K562 (cell line): Measurements from ENCODE around the gene AFDN. TPM values are rescaled to one million over a fixed set of nuclear protein-coding genes. Genes with fewer than 3 reads are reported as not detected.

Experiments used
- ATAC-seq: fragments of 200-7000 bp; cut with Tn5 transposase; 3 replicates; pipeline ENCODE4 v1.9.1; 2020; ENCODE audit warnings: moderate library complexity
- BruUV-seq: library from RNA; stranded (reverse); fragments of 400-500 nt; replicated peaks from 2 replicates; lab custom pipeline; 2021; lab: Mats Ljungman, UMichigan
- CTCF ChIA-PET: fragments of 300-600 bp; formaldehyde crosslinking; extraction: SDS; loops from one replicate; lab custom pipeline; 2021; ENCODE audit warnings: low intra/inter-chr PET ratio; lab: Yijun Ruan, JAX
- POLR2A ChIA-PET: fragments of 300-600, 350-650 bp; sonication (Branson Sonifier 250); formaldehyde crosslinking; extraction: SDS; loops from one replicate; lab custom pipeline; 2021; ENCODE audit warnings: antibody characterized with exemption, inconsistent platforms; lab: Yijun Ruan, JAX
- DNase-seq, 4 experiments: peaks; one replicate each; pipeline versions ENCODE4 v3.0.0 to v3.0.0-alpha.2; 2011 to 2018; ENCODE audit warnings: low spot score in 3 of 4, mixed read lengths in 3 of 4; ENCODE audit errors: extremely low read depth in 1 of 4
- FAIRE-seq: peaks from 2 replicates; lab custom pipeline; 2011; peaks lifted over from hg19 to GRCh38; lab: Jason Lieb, UNC
- H2AFZ ChIP-seq: 2 replicates; pipeline ENCODE4 v1.6.0; 2011; ENCODE audit warnings: low read depth, low read length, control low read depth, inconsistent platforms
- H3K27ac ChIP-seq: fragments of 200-600 bp; 3 replicates; pipeline ENCODE4 v1.8.0; 2011; ENCODE audit warnings: low read depth, mild to moderate bottlenecking, control low read depth, inconsistent platforms, low read length, moderate library complexity, mixed read lengths; ENCODE audit errors: extremely low read depth
- H3K27me3 ChIP-seq, 2 experiments: fragments of 300-600 bp in 1 of 2; 2 replicates in 1 of 2; 3 replicates in 1 of 2; pipeline versions ENCODE4 v1.6.0 to v1.8.0; 2011; ENCODE audit warnings: inconsistent platforms in 2 of 2, low read length in 2 of 2, mild to moderate bottlenecking in 1 of 2, mixed read lengths in 1 of 2, moderate library complexity in 1 of 2; ENCODE audit not compliant: control insufficient read depth in 2 of 2, insufficient read depth in 2 of 2
- H3K36me3 ChIP-seq: fragments of 300-600 bp; 3 replicates; pipeline ENCODE4 v1.8.0; 2011; ENCODE audit warnings: mild to moderate bottlenecking, low read length, inconsistent platforms; ENCODE audit not compliant: control insufficient read depth, insufficient read depth
- H3K4me1 ChIP-seq, 2 experiments: fragments of 200-600 bp in 1 of 2; replicated peaks in 1 of 2; 2 replicates in 1 of 2; 3 replicates in 1 of 2; pipeline versions ENCODE4 v1.5.1 to v1.8.0; 2011; ENCODE audit warnings: inconsistent platforms in 2 of 2, low read length in 2 of 2, mild to moderate bottlenecking in 1 of 2, mixed read lengths in 1 of 2, moderate library complexity in 1 of 2; ENCODE audit not compliant: control insufficient read depth in 2 of 2, insufficient read depth in 2 of 2
- H3K4me2 ChIP-seq: 2 replicates; pipeline ENCODE4 v1.6.1; 2011; ENCODE audit warnings: low read length, control low read depth, inconsistent platforms, mixed read lengths; ENCODE audit not compliant: insufficient read depth
- H3K4me3 ChIP-seq: fragments of 200-600 bp; sonication (generic), shearing (Covaris generic); 2 replicates; pipeline ENCODE4 v1.5.1; 2016; ENCODE audit warnings: control low read depth, inconsistent platforms
- H3K79me2 ChIP-seq: fragments of 200-600 bp; 3 replicates; pipeline ENCODE4 v1.8.0; 2011; ENCODE audit warnings: low read length, inconsistent platforms; ENCODE audit not compliant: control insufficient read depth, insufficient read depth
- H3K9ac ChIP-seq, 2 experiments: 2 replicates each; pipeline versions ENCODE4 v1.6.0 to v1.6.1; 2011; ENCODE audit warnings: low read depth in 2 of 2, low read length in 2 of 2, control low read depth in 1 of 2, inconsistent platforms in 1 of 2, mild to moderate bottlenecking in 1 of 2, mixed read lengths in 1 of 2; ENCODE audit not compliant: insufficient read depth in 1 of 2
- H3K9me1 ChIP-seq: one replicate; pipeline ENCODE4 v1.6.0; 2011; ENCODE audit warnings: inconsistent platforms, mild to moderate bottlenecking, low read length, moderate library complexity; ENCODE audit not compliant: control insufficient read depth, insufficient read depth
- H3K9me3 ChIP-seq: replicated peaks from 2 replicates; pipeline ENCODE4 v1.5.1; 2011; ENCODE audit warnings: low read depth, low read length, inconsistent platforms; ENCODE audit not compliant: control insufficient read depth, insufficient read depth
- H4K20me1 ChIP-seq: replicated peaks from 2 replicates; pipeline ENCODE4 v1.6.1; 2011; ENCODE audit warnings: low read length, inconsistent platforms, mixed read lengths; ENCODE audit not compliant: control insufficient read depth, insufficient read depth
- AFF4 ChIP-seq: sonication (generic); formaldehyde crosslinking; IDR thresholded peaks from 2 replicates; pipeline ENCODE4 v1.8.0; 2023; ENCODE audit warnings: mild to moderate bottlenecking, missing genetic modification reagents
- ATF3 ChIP-seq, 2 experiments: fragments of 450-650 bp in 1 of 2; sonication (generic) in 1 of 2; formaldehyde crosslinking in 1 of 2; IDR thresholded peaks in 1 of 2; conservative IDR thresholded peaks in 1 of 2; 2 replicates each; pipeline versions ENCODE4 v1.6.1 to v1.8.1; 2016 to 2023; ENCODE audit warnings: mild to moderate bottlenecking in 2 of 2, moderate library complexity in 2 of 2, inconsistent platforms in 1 of 2, missing genetic modification reagents in 1 of 2
- EP400 ChIP-seq: fragments of 450-650 bp; IDR thresholded peaks from 2 replicates; pipeline ENCODE4 v1.6.1; 2017; ENCODE audit warnings: antibody characterized with exemption, mild to moderate bottlenecking, moderate library complexity
- MLX ChIP-seq, 2 experiments: fragments of 450-650 bp in 1 of 2; sonication (generic) in 1 of 2; formaldehyde crosslinking; conservative IDR thresholded peaks; 2 replicates each; pipeline versions ENCODE4 v1.4.0 to v1.8.1; 2020 to 2022; ENCODE audit warnings: mild to moderate bottlenecking in 1 of 2, missing genetic modification reagents in 1 of 2
- ZKSCAN1 ChIP-seq: fragments of 150-350 bp; IDR thresholded peaks from 2 replicates; pipeline ENCODE4 v1.6.1; 2016; ENCODE audit warnings: low read depth, low read length
- WGBS: fragments of 100-300 bp; shearing (Covaris generic); methylation state at CpG from one replicate; pipeline ENCODE4 v1.1.6; 2016; ENCODE audit warnings: low coverage, mixed read lengths; ENCODE audit not compliant: insufficient coverage; ENCODE audit errors: missing lambda C conversion rate; 5-methylcytosine and 5-hydroxymethylcytosine counted together
- in situ Hi-C: fragments of 300-500 bp; cut with MboI; formaldehyde crosslinking; loops from 4 replicates; pipeline ENCODE4 v1.15.0; 2018; ENCODE audit warnings: inconsistent platforms, mixed read lengths
- intact Hi-C: fragments of 100-400 bp; cut with micrococcal nuclease; formaldehyde crosslinking; loops from 2 replicates; pipeline ENCODE4 v1.14.2; 2022
- polyA plus RNA-seq, 8 experiments: library from polyadenylated mRNA; depleted of rRNA in 4 of 8; stranded (reverse) in 5 of 8; unstranded in 3 of 8; fragments of >200 nt; fragmentation: Nextera tagmentation in 2 of 8; fragmentation: Illumina TruSeq in 1 of 8; extraction: Ambion mirVana in 2 of 8; extraction: Trizol in 1 of 8; gene quantifications; 2 replicates each; pipeline versions ENCODE4 v1.2.1 to v1.2.3, GENCODE V29; 2011 to 2014; ENCODE audit warnings: inconsistent platforms in 1 of 8, missing spikeins in 1 of 8
- total RNA-seq, 7 experiments: library from RNA; depleted of rRNA in 6 of 7; stranded (reverse); fragments of >200 nt in 6 of 7; fragmentation: Illumina TruSeq in 2 of 7; extraction: Trizol in 2 of 7; gene quantifications; 2 replicates each; pipeline versions ENCODE4 v1.2.1 to v1.2.3, GENCODE V29; 2011 to 2021; ENCODE audit warnings: low replicate concordance in 1 of 7

The AFDN gene
- total and polyA plus RNA-seq, 9 of the 15 experiments (the other 6 are each of a cell fraction or from before 2014, with no cell fraction given): 7.2 to 129 (median 105) TPM

- in situ Hi-C loops: no loop called here
- no peaks in the 10 kb centered on the region for H3K9me1 ChIP-seq
- no peak overlapping the region for H3K27ac ChIP-seq
- no TSS peak for BruUV-seq
- no peak for FAIRE-seq
- H3K4me1 ChIP-seq: no peaks in the 10 kb centered on the region
- H3K27me3 ChIP-seq: no peaks in the 10 kb centered on the region
- no peak for ATAC-seq
- POLR2A ChIA-PET: no interaction called here
- H4K20me1 ChIP-seq: no peaks in the 10 kb centered on the region
- CTCF ChIA-PET: no interaction called here
- H3K9me3 ChIP-seq: no peaks in the 10 kb centered on the region
- H3K9ac ChIP-seq: no peak overlapping the region
- peaks cover 60% of the 10 kb centered on the region for H3K36me3 ChIP-seq
- intact Hi-C loops: no loop called here
- DNase-seq: no peak
- H3K4me3 ChIP-seq: no peak overlapping the region
- no peak for TF ChIP-seq AFF4 (CRISPR knock-in tag)
- no peak for TF ChIP-seq MLX (CRISPR knock-in tag; conservative IDR thresholded peaks at IDR 0.05)
- peak; percentile 84 for TF ChIP-seq ZKSCAN1
- 0 out of 2 replicates have a peak, but pooled peaks have one; percentile 18 for TF ChIP-seq ATF3 (IDR thresholded peaks at IDR 0.05)
- TF ChIP-seq ATF3 (CRISPR knock-in tag; conservative IDR thresholded peaks at IDR 0.05): no peak
- TF ChIP-seq EP400: no peak
- H3K4me2 ChIP-seq: no peak overlapping the region
- no peak overlapping the region for H2AFZ ChIP-seq
- H3K79me2 ChIP-seq: no peaks in the 10 kb centered on the region
- 98% methylated on average over 4 of the region's 4 CpGs for WGBS
Measured at GRCh38 chr6:167944130-167944529, 117.4 kb downstream of the AFDN start.
